Activated T-cell treated with anti-CD3 and anti-CD28 coated beads, Interleukin-2, amount 50 U/mL, for 72 hours (primary cell): ENCODE data around the gene DCAF15. TPM values are rescaled to one million over a fixed set of nuclear protein-coding genes. Genes with fewer than 3 reads are reported as not detected.

Experiments
- ATAC-seq, 2 donors: fragments of 150-1000 bp; cut with Tn5 transposase; replicated peaks in 1 of 2; 2 replicates each; pipeline ENCODE4 v1.10.0; 2021; ENCODE audit warnings: moderate library complexity in 2 of 2, mild to moderate bottlenecking in 1 of 2
- DNase-seq, 2 donors: peaks; one replicate each; pipeline ENCODE4 v3.0.0; 2021 to 2022; ENCODE audit warnings: mixed read lengths in 1 of 2
- H3K27ac Mint-ChIP-seq: one replicate; pipeline ENCODE4 v1.8.0; 2022; ENCODE audit warnings: mild to moderate bottlenecking, moderate library complexity, mixed read lengths
- H3K27me3 Mint-ChIP-seq: one replicate; pipeline ENCODE4 v1.8.0; 2022; ENCODE audit warnings: low read depth, mixed read lengths
- H3K36me3 Mint-ChIP-seq, 2 donors: one replicate each; pipeline ENCODE4 v1.8.0; 2022; ENCODE audit warnings: mixed read lengths in 2 of 2, mild to moderate bottlenecking in 1 of 2; ENCODE audit not compliant: insufficient read depth in 2 of 2
- H3K4me1 Mint-ChIP-seq: one replicate; pipeline ENCODE4 v1.8.0; 2022; ENCODE audit warnings: low read depth, mixed read lengths
- H3K4me3 Mint-ChIP-seq, 2 donors: one replicate each; pipeline ENCODE4 v1.8.0; 2022; ENCODE audit warnings: mild to moderate bottlenecking in 2 of 2, mixed read lengths in 2 of 2, moderate library complexity in 2 of 2
- H3K9me3 Mint-ChIP-seq, 2 donors: one replicate each; pipeline ENCODE4 v1.8.0; 2022; ENCODE audit warnings: mixed read lengths in 2 of 2
- total RNA-seq, 2 donors: library from RNA; stranded (reverse); gene quantifications; one replicate each; pipeline ENCODE4 v1.2.3, GENCODE V29; 2022

The DCAF15 gene
- total RNA-seq, 2 donors from 2014 or later, result 62.9 to 79.8 TPM

GRCh38 chr19:13958043-13958442, 5.7 kb downstream of the DCAF15 start:
- ATAC-seq (no peak), DNase-seq (no peak)
- Mint-ChIP-seq H3K36me3 (peaks cover 0 to 14% of the 10 kb centered on the region in 2 donors), H3K4me1 (peaks cover 10% of the 10 kb centered on the region), H3K27ac (no peak overlapping the region), H3K4me3 (no peak overlapping the region), H3K9me3 (no peaks in the 10 kb centered on the region), H3K27me3 (no peaks in the 10 kb centered on the region)

- ATAC-seq (no peak), DNase-seq (no peak)
- Mint-ChIP-seq H3K9me3 (no peaks in the 10 kb centered on the region), H3K27me3 (no peaks in the 10 kb centered on the region), H3K27ac (no peak overlapping the region), H3K36me3 (peaks cover 0 to 14% of the 10 kb centered on the region in 2 donors), H3K4me1 (no peaks in the 10 kb centered on the region), H3K4me3 (no peak overlapping the region)
Observed at GRCh38 chr19:13959141-13959961, 7.0 kb downstream of the DCAF15 start.

- H3K27ac Mint-ChIP-seq, result no peak overlapping the region
- DNase-seq (no peak), ATAC-seq (peak; percentile 11 to 33)
- peaks cover 0 to 12% of the 10 kb centered on the region in 2 donors for H3K36me3 Mint-ChIP-seq
- no peaks in the 10 kb centered on the region for H3K9me3 Mint-ChIP-seq
- H3K27me3 Mint-ChIP-seq, result no peaks in the 10 kb centered on the region
- H3K4me1 Mint-ChIP-seq, result no peaks in the 10 kb centered on the region
- H3K4me3 Mint-ChIP-seq, result no peak overlapping the region
Observed at GRCh38 chr19:13959962-13960862, 7.9 kb downstream of the DCAF15 start.

- H3K4me3 Mint-ChIP-seq, result no peak overlapping the region
- peaks cover 0 to 9% of the 10 kb centered on the region in 2 donors for H3K36me3 Mint-ChIP-seq
- no peaks in the 10 kb centered on the region for H3K9me3 Mint-ChIP-seq
- H3K27ac Mint-ChIP-seq, result no peak overlapping the region
- H3K4me1 Mint-ChIP-seq, result no peaks in the 10 kb centered on the region
- H3K27me3 Mint-ChIP-seq, result no peaks in the 10 kb centered on the region
- DNase-seq, result no peak
- ATAC-seq, result no peak
Observed at GRCh38 chr19:13960863-13961784, 8.8 kb downstream of the DCAF15 start.

GRCh38 chr19:13961826-13962698, 9.8 kb downstream of the DCAF15 start:
- H3K9me3 Mint-ChIP-seq, result no peaks in the 10 kb centered on the region
- H3K27ac Mint-ChIP-seq, result no peak overlapping the region
- peaks cover 0 to 6% of the 10 kb centered on the region in 2 donors for H3K36me3 Mint-ChIP-seq
- no peaks in the 10 kb centered on the region for H3K4me1 Mint-ChIP-seq
- H3K4me3 Mint-ChIP-seq, result no peak overlapping the region
- H3K27me3 Mint-ChIP-seq, result no peaks in the 10 kb centered on the region
- no peak for ATAC-seq
- no peak for DNase-seq

GRCh38 chr19:13962699-13963602, 10.6 kb downstream of the DCAF15 start:
- Mint-ChIP-seq H3K9me3 (no peaks in the 10 kb centered on the region), H3K36me3 (peaks cover 0 to 5% of the 10 kb centered on the region in 2 donors), H3K4me3 (no peak overlapping the region), H3K27ac (no peak overlapping the region), H3K4me1 (no peaks in the 10 kb centered on the region), H3K27me3 (no peaks in the 10 kb centered on the region)
- DNase-seq (no peak), ATAC-seq (no peak)

- Mint-ChIP-seq H3K9me3 (no peaks in the 10 kb centered on the region), H3K4me1 (no peaks in the 10 kb centered on the region), H3K36me3 (peaks cover 0 to 5% of the 10 kb centered on the region in 2 donors), H3K4me3 (no peak overlapping the region), H3K27me3 (no peaks in the 10 kb centered on the region), H3K27ac (no peak overlapping the region)
- DNase-seq (no peak), ATAC-seq (no peak)
Observed at GRCh38 chr19:13963603-13964105, 11.3 kb downstream of the DCAF15 start.

GRCh38 chr19:13964776-13965175, 12.5 kb downstream of the DCAF15 start:
- H3K9me3 Mint-ChIP-seq, result no peaks in the 10 kb centered on the region
- no peak for DNase-seq
- no peak for ATAC-seq
- H3K36me3 Mint-ChIP-seq, result peaks cover 3 to 5% of the 10 kb centered on the region in 2 donors
- no peak overlapping the region for H3K4me3 Mint-ChIP-seq
- no peaks in the 10 kb centered on the region for H3K4me1 Mint-ChIP-seq
- H3K27ac Mint-ChIP-seq, result no peak overlapping the region
- H3K27me3 Mint-ChIP-seq, result no peaks in the 10 kb centered on the region

- no peaks in the 10 kb centered on the region for H3K27me3 Mint-ChIP-seq
- no peak overlapping the region for H3K4me3 Mint-ChIP-seq
- no peak overlapping the region for H3K27ac Mint-ChIP-seq
- H3K36me3 Mint-ChIP-seq, result peaks cover 3 to 5% of the 10 kb centered on the region in 2 donors
- no peaks in the 10 kb centered on the region for H3K4me1 Mint-ChIP-seq
- H3K9me3 Mint-ChIP-seq, result no peaks in the 10 kb centered on the region
- ATAC-seq, result no peak
- no peak for DNase-seq
Observed at GRCh38 chr19:13965377-13965896, 13.1 kb downstream of the DCAF15 start.

- Mint-ChIP-seq H3K36me3 (peaks cover 3 to 5% of the 10 kb centered on the region in 2 donors), H3K4me1 (no peaks in the 10 kb centered on the region), H3K4me3 (no peak overlapping the region), H3K9me3 (no peaks in the 10 kb centered on the region), H3K27me3 (no peaks in the 10 kb centered on the region), H3K27ac (no peak overlapping the region)
- ATAC-seq (peak in 1 of 2 donors; percentile 14), DNase-seq (no peak)
Observed at GRCh38 chr19:13965926-13966683, 13.8 kb downstream of the DCAF15 start.
